Suprapubic skin (tissue), 4 donors: Measurements from ENCODE around the gene ERGIC1. TPM values are rescaled to one million over a fixed set of nuclear protein-coding genes. Genes with fewer than 3 reads are reported as not detected.
A peak's percentile ranks its signal among the peaks of the same experiment; 100 is the strongest.
"Not testable (repeated sequence)": the region's sequence is repeated elsewhere in the genome, so short reads cannot be mapped to it uniquely, and the experiment has no call there.

Experiments used
- DNase-seq, 2 donors: peaks; one replicate each; pipeline ENCODE4 v3.0.0-alpha.2; 2019; ENCODE audit warnings: low spot score in 2 of 2
- H3K27ac ChIP-seq: fragments of 200-600 bp; sonication (generic); one replicate; pipeline ENCODE4 v1.5.1; 2019
- H3K27me3 ChIP-seq: fragments of 200-600 bp; sonication (generic); one replicate; pipeline ENCODE4 v1.5.1; 2019
- H3K36me3 ChIP-seq: fragments of 200-600 bp; sonication (generic); one replicate; pipeline ENCODE4 v1.5.1; 2019
- H3K4me1 ChIP-seq: fragments of 200-600 bp; sonication (generic); one replicate; pipeline ENCODE4 v1.5.1; 2019
- H3K4me3 ChIP-seq: fragments of 200-600 bp; sonication (generic); one replicate; pipeline ENCODE4 v1.5.1; 2019; ENCODE audit warnings: mild to moderate bottlenecking
- H3K9me3 ChIP-seq: fragments of 200-600 bp; sonication (generic); one replicate; pipeline ENCODE4 v1.5.1; 2019
- EP300 ChIP-seq: sonication (generic); formaldehyde crosslinking; IDR thresholded peaks from one replicate; pipeline ENCODE4 v1.6.1; 2017; ENCODE audit warnings: antibody characterized with exemption
- POLR2A ChIP-seq, 2 donors: fragments of 450-650 bp; IDR thresholded peaks; one replicate each; pipeline ENCODE4 v1.6.1; 2017; ENCODE audit warnings: antibody characterized with exemption in 2 of 2, mild to moderate bottlenecking in 2 of 2, moderate library complexity in 2 of 2
- POLR2AphosphoS5 ChIP-seq, 3 donors: sonication (generic); formaldehyde crosslinking; IDR thresholded peaks; one replicate each; pipeline ENCODE4 v1.6.1; 2017; ENCODE audit warnings: antibody characterized with exemption in 3 of 3
- WGBS: methylation state at CpG from one replicate; pipeline ENCODE4 v1.1.5; 2018; 5-methylcytosine and 5-hydroxymethylcytosine counted together
- total RNA-seq, 4 donors: library from RNA; depleted of rRNA; stranded (reverse); fragments of >200 nt; gene quantifications; one replicate each; pipeline ENCODE4 v1.1.0, GENCODE V29; 2016
- TF ChIP-seq, protein P1 (sequence below), 2 donors: fragments of 200-600 bp in 1 of 2; fragments of 450-650 bp in 1 of 2; sonication (generic) in 1 of 2; IDR thresholded peaks; one replicate each; pipeline ENCODE4 v1.5.1; 2016 to 2019; ENCODE audit warnings: antibody characterized with exemption in 2 of 2, mild to moderate bottlenecking in 1 of 2, moderate library complexity in 1 of 2

Gene ERGIC1
- total RNA-seq, 4 donors from 2014 or later = 81.2 to 106 (median 91.8) TPM

DNA sequence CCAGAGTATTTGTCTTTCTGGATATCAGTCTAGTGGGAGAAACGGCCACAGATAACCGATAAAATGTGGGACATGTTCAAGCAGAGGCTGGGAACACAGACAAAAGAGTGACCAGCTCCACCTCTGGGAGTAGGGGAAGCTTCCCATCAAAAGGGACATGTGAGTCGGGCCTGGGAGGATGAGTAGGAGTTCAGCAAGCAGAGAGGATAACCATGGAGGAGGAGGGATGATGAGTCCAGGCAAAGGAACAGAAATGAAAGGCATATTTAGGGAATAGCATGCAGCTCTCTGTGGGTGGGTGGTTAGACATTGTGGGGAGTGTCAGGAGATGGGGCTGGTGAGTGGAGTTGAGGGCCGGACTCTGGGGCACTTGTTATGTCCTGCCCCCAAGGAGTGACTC lies 61.5 kb downstream of the ERGIC1 start:
- peak overlapping the region; percentile 34 for H3K27ac ChIP-seq

DNA sequence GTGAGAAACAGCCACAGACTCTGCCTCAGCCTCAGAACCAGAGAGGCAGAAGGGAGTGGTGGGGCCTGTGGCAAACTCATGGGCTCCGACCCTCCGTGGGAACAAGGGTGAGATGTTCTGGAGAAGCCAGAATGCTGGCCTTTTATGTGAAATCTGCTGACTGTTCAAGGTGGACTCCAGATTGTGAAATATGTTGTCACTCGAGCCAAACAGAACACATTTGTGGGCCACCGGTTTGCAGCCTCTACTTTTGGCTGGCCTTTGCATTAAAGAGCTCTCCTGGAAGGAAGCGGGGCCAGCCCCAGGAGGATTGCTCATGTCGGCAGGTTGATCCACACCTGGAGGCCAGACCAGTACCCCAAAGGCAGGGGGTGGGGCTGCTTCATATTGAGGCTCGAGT lies 62.4 kb downstream of the ERGIC1 start:
- Histone ChIP-seq H3K36me3 (peaks cover 3% of the 10 kb centered on the region), H3K4me3 (no peak overlapping the region), H3K9me3 (no peaks in the 10 kb centered on the region), H3K4me1 (peaks cover 56% of the 10 kb centered on the region), H3K27me3 (no peaks in the 10 kb centered on the region), H3K27ac (peak overlapping the region; percentile 84)
- 68% methylated on average over 7 of the region's 7 CpGs for WGBS
- TF ChIP-seq POLR2A (IDR thresholded peaks at IDR 0.05) = no peak
- TF ChIP-seq, protein P1, sequence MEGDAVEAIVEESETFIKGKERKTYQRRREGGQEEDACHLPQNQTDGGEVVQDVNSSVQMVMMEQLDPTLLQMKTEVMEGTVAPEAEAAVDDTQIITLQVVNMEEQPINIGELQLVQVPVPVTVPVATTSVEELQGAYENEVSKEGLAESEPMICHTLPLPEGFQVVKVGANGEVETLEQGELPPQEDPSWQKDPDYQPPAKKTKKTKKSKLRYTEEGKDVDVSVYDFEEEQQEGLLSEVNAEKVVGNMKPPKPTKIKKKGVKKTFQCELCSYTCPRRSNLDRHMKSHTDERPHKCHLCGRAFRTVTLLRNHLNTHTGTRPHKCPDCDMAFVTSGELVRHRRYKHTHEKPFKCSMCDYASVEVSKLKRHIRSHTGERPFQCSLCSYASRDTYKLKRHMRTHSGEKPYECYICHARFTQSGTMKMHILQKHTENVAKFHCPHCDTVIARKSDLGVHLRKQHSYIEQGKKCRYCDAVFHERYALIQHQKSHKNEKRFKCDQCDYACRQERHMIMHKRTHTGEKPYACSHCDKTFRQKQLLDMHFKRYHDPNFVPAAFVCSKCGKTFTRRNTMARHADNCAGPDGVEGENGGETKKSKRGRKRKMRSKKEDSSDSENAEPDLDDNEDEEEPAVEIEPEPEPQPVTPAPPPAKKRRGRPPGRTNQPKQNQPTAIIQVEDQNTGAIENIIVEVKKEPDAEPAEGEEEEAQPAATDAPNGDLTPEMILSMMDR (IDR thresholded peaks at IDR 0.05) = no peak
- no peak for TF ChIP-seq POLR2AphosphoS5 (IDR thresholded peaks at IDR 0.05)
- DNase-seq = no peak

More for the DNA sequence above, 61.5 kb downstream of the ERGIC1 start:
- Histone ChIP-seq H3K4me1 (peaks cover 47% of the 10 kb centered on the region), H3K27me3 (no peaks in the 10 kb centered on the region), H3K4me3 (no peak overlapping the region), H3K36me3 (peaks cover 9% of the 10 kb centered on the region), H3K9me3 (no peaks in the 10 kb centered on the region)
- WGBS = 97% methylated on average over 4 of the region's 4 CpGs
- DNase-seq = no peak
- no peak for TF ChIP-seq POLR2AphosphoS5 (IDR thresholded peaks at IDR 0.05)
- no peak for TF ChIP-seq EP300
- no peak for TF ChIP-seq POLR2A (IDR thresholded peaks at IDR 0.05)
- TF ChIP-seq, protein P1 (IDR thresholded peaks at IDR 0.05) = no peak

DNA sequence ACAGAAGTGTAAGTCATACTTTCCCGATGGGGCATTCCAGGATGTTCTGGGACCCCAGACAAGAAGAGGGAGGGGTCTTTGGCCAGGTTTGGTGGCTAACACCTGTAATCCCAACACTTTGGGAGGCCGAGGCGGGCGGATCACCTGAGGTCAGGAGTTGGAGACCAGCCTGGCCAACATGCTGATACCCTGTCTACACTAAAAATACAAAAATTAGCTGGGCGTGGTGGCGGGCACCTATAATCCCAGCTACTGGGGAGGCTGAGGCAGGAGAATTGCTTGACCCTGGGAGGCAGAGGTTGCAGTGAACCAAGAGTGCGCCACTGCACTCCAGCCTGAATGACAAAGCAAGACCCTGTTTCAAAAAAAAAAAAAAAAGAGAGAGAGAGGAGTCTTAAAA lies 63.0 kb downstream of the ERGIC1 start:
- not testable (repeated sequence) for H3K4me3 ChIP-seq, DNase-seq, H3K36me3 ChIP-seq, H3K9me3 ChIP-seq, H3K27me3 ChIP-seq
- Histone ChIP-seq H3K27ac (peak overlapping the region; percentile 84), H3K4me1 (peaks cover 58% of the 10 kb centered on the region)
- 80% methylated on average over 7 of the region's 7 CpGs for WGBS

DNA sequence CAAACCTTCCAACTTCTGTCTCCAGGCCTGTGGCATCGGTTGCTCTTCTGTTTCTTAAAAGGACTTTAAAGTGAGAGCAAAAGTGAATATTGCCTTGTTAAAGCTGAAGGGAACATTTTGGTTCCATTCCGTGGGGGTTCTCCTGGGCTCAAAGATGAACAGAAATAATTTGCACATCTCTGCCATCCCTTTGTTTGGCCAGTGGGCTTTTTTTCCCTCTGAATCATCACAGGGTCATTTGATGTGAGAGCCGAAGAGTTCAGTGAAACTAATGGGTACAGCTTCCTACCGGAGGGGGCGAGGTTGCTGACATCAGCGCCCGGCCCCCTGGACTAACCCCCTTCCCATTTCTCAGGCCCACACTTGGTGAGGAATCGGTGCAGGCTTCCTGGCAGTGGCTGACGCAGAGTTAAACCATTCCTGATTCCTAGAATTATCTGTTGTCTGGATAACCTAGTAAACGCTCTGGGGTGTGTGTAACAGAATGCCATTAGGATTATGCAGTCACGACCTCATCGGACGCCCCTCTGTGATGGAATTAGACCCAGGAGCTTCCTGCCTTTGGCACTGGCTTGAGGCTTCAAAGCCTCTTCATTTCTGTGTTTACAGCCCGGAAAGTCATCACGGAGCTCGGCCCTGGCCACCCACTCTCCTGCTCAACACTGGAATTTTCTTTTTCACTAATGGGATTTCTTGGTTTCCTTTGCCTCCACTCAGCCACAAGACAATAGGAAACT lies 63.6 kb downstream of the ERGIC1 start:
- TF ChIP-seq POLR2AphosphoS5 (IDR thresholded peaks at IDR 0.05) = no peak
- no peak for TF ChIP-seq POLR2A (IDR thresholded peaks at IDR 0.05)
- TF ChIP-seq, protein P1 (IDR thresholded peaks at IDR 0.05) = no peak
- no peak for TF ChIP-seq EP300
- Histone ChIP-seq H3K9me3 (no peaks in the 10 kb centered on the region), H3K4me3 (no peak overlapping the region), H3K4me1 (peaks cover 60% of the 10 kb centered on the region), H3K27me3 (no peaks in the 10 kb centered on the region), H3K36me3 (peaks cover 3% of the 10 kb centered on the region), H3K27ac (peak overlapping the region; percentile 84)
- DNase-seq = no peak
- WGBS = 53% methylated on average over 16 of the region's 16 CpGs

DNA sequence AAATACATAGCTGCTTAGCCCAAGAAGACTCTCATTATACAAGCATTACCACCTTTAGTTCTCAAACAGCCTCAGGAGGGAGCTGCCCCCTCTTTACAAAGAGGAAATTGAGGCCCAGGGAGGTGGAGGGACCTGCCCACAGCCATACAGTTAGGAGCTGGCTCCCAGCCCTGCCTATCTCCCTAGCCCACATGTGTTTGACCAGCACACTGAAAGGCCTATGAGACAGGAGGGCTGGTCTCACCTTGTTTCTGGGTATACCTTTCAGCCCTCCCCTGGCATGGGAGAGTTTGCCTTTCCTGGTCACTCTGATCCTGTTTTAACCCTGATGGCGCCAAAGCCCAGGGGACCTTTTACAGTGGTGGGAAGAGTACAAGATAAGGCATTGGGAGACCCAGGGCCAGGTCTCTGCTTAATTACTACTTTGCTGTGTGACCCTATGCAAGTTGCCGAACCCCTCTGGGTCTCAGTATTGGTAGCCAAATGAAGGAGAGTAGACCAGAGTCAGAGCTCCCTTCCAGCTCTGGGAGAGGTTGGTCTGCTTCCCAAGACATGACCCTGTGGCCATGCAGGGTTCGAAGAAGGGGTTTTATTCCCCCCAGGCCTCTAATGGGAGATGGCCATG lies 64.3 kb downstream of the ERGIC1 start:
- H3K27me3 ChIP-seq = no peaks in the 10 kb centered on the region
- H3K36me3 ChIP-seq = peaks cover 3% of the 10 kb centered on the region
- WGBS = 92% methylated on average over 2 of the region's 3 CpGs
- H3K4me3 ChIP-seq = no peak overlapping the region
- DNase-seq = no peak
- peaks cover 67% of the 10 kb centered on the region for H3K4me1 ChIP-seq
- TF ChIP-seq EP300 = no peak
- TF ChIP-seq, protein P1 (IDR thresholded peaks at IDR 0.05) = no peak
- no peak for TF ChIP-seq POLR2A (IDR thresholded peaks at IDR 0.05)
- TF ChIP-seq POLR2AphosphoS5 (IDR thresholded peaks at IDR 0.05) = no peak
- H3K27ac ChIP-seq = peak overlapping the region; percentile 84
- no peaks in the 10 kb centered on the region for H3K9me3 ChIP-seq
